WTC11 (cell line): ENCODE data around the gene COL26A1. TPM values are rescaled to one million over a fixed set of nuclear protein-coding genes. Genes with fewer than 3 reads are reported as not detected.

Experiments used
- ATAC-seq: fragments of 200-7000 bp; cut with Tn5 transposase; 2 replicates; pipeline ENCODE4 v1.10.0; 2021; ENCODE audit warnings: mild to moderate bottlenecking, moderate library complexity
- CTCF ChIA-PET: fragments of 300-600 bp; sonication (Branson Sonifier 250); formaldehyde crosslinking; loops from one replicate; lab custom pipeline; 2021; ENCODE audit warnings: antibody characterized with exemption; lab: Charles Lee
- POLR2A ChIA-PET: fragments of 350-600 bp; sonication (Branson Sonifier 250); formaldehyde crosslinking; loops from one replicate; lab custom pipeline; 2021; ENCODE audit warnings: antibody characterized with exemption; lab: Charles Lee
- DNase-seq: peaks from one replicate; pipeline ENCODE4 v3.0.0; 2021; ENCODE audit warnings: low spot score
- H3K27ac Mint-ChIP-seq: 2 replicates; pipeline ENCODE4 v1.8.0; 2021; ENCODE audit warnings: mixed read lengths
- H3K27me3 Mint-ChIP-seq: 2 replicates; pipeline ENCODE4 v1.8.0; 2021; ENCODE audit warnings: low read depth, mild to moderate bottlenecking, moderate library complexity, mixed read lengths
- H3K36me3 Mint-ChIP-seq: 2 replicates; pipeline ENCODE4 v1.8.0; 2021; ENCODE audit warnings: mixed read lengths
- H3K4me1 Mint-ChIP-seq: 2 replicates; pipeline ENCODE4 v1.8.0; 2022; ENCODE audit warnings: mixed read lengths
- H3K4me3 Mint-ChIP-seq: 2 replicates; pipeline ENCODE4 v1.8.0; 2021; ENCODE audit warnings: mild to moderate bottlenecking, moderate library complexity, mixed read lengths
- H3K9me3 Mint-ChIP-seq: 2 replicates; pipeline ENCODE4 v1.8.0; 2021; ENCODE audit warnings: mixed read lengths
- ATF1 ChIP-seq: sonication (generic); formaldehyde crosslinking; IDR thresholded peaks from 2 replicates; pipeline ENCODE4 v1.8.1; 2023; ENCODE audit warnings: mild to moderate bottlenecking, moderate library complexity, missing genetic modification reagents
- CREB1 ChIP-seq: sonication (generic); formaldehyde crosslinking; IDR thresholded peaks from 2 replicates; pipeline ENCODE4 v1.8.0; 2023; ENCODE audit warnings: mild to moderate bottlenecking, missing genetic modification reagents
- ELF4 ChIP-seq: sonication (generic); formaldehyde crosslinking; IDR thresholded peaks from 2 replicates; pipeline ENCODE4 v1.8.1; 2022; ENCODE audit warnings: low read depth, mild to moderate bottlenecking, moderate library complexity, missing genetic modification reagents
- EMX1 ChIP-seq: fragments of 250-450 bp; sonication (Bioruptor Pico); IDR thresholded peaks from 2 replicates; pipeline ENCODE4 v1.8.0; 2021; ENCODE audit warnings: mild to moderate bottlenecking
- ETV6 ChIP-seq: sonication (generic); formaldehyde crosslinking; IDR thresholded peaks from 2 replicates; pipeline ENCODE4 v1.8.1; 2022; ENCODE audit warnings: mild to moderate bottlenecking, missing genetic modification reagents
- IRF2 ChIP-seq: sonication (generic); formaldehyde crosslinking; IDR thresholded peaks from 2 replicates; pipeline ENCODE4 v1.8.0; 2022; ENCODE audit warnings: low read depth, missing genetic modification reagents, borderline replicate concordance
- JUN ChIP-seq: sonication (generic); formaldehyde crosslinking; IDR thresholded peaks from 2 replicates; pipeline ENCODE4 v1.8.0; 2023; ENCODE audit warnings: mild to moderate bottlenecking, missing genetic modification reagents
- KAT7 ChIP-seq: sonication (generic); formaldehyde crosslinking; IDR thresholded peaks from 2 replicates; pipeline ENCODE4 v1.8.1; 2023; ENCODE audit warnings: missing genetic modification reagents, mild to moderate bottlenecking, borderline replicate concordance
- MXD4 ChIP-seq: fragments of 250-450 bp; sonication (Bioruptor Pico); IDR thresholded peaks from 2 replicates; pipeline ENCODE4 v1.8.0; 2021; ENCODE audit warnings: mild to moderate bottlenecking, moderate library complexity, borderline replicate concordance
- NFE2L1 ChIP-seq: sonication (generic); formaldehyde crosslinking; IDR thresholded peaks from 2 replicates; pipeline ENCODE4 v1.8.1; 2023; ENCODE audit warnings: missing genetic modification reagents
- NR2C2 ChIP-seq: sonication (generic); formaldehyde crosslinking; IDR thresholded peaks from 2 replicates; pipeline ENCODE4 v1.8.0; 2022; ENCODE audit warnings: mild to moderate bottlenecking, missing genetic modification reagents
- NR3C1 ChIP-seq: sonication (generic); formaldehyde crosslinking; conservative IDR thresholded peaks from 2 replicates; pipeline ENCODE4 v1.8.1; 2023; ENCODE audit warnings: low read depth, mild to moderate bottlenecking, missing genetic modification reagents
- SMAD4 ChIP-seq: sonication (generic); formaldehyde crosslinking; IDR thresholded peaks from 2 replicates; pipeline ENCODE4 v1.8.0; 2022; ENCODE audit warnings: mild to moderate bottlenecking, missing genetic modification reagents
- TEAD1 ChIP-seq: sonication (generic); formaldehyde crosslinking; IDR thresholded peaks from 2 replicates; pipeline ENCODE4 v1.8.0; 2022; ENCODE audit warnings: mild to moderate bottlenecking, missing genetic modification reagents
- ZBTB21 ChIP-seq: sonication (generic); formaldehyde crosslinking; IDR thresholded peaks from 2 replicates; pipeline ENCODE4 v1.8.1; 2023; ENCODE audit warnings: mild to moderate bottlenecking, missing genetic modification reagents, borderline replicate concordance
- total RNA-seq: library from RNA; stranded (reverse); gene quantifications from 3 replicates; pipeline ENCODE4 v1.2.3, GENCODE V29; 2021
- TF ChIP-seq, protein P1 (sequence below): sonication (generic); formaldehyde crosslinking; conservative IDR thresholded peaks from 2 replicates; pipeline ENCODE4 v1.8.1; 2022; ENCODE audit warnings: mild to moderate bottlenecking, missing genetic modification reagents
- TF ChIP-seq, protein P2 (sequence below): sonication (generic); formaldehyde crosslinking; IDR thresholded peaks from 2 replicates; pipeline ENCODE4 v1.8.0; 2022; ENCODE audit warnings: mild to moderate bottlenecking, missing genetic modification reagents
- TF ChIP-seq, protein P3 (sequence below): sonication (generic); formaldehyde crosslinking; IDR thresholded peaks from 2 replicates; pipeline ENCODE4 v1.8.1; 2023; ENCODE audit warnings: mild to moderate bottlenecking, missing genetic modification reagents, moderate library complexity
- TF ChIP-seq, protein P4 (sequence below): fragments of 250-450 bp; sonication (Bioruptor Pico); IDR thresholded peaks from 2 replicates; pipeline ENCODE4 v1.9.0; 2021; ENCODE audit warnings: moderate library complexity, mild to moderate bottlenecking, inconsistent platforms, borderline replicate concordance
- TF ChIP-seq, protein P5 (sequence below): sonication (generic); formaldehyde crosslinking; IDR thresholded peaks from 2 replicates; pipeline ENCODE4 v1.8.0; 2023; ENCODE audit warnings: mild to moderate bottlenecking, missing genetic modification reagents
- TF ChIP-seq, protein P6 (sequence below): fragments of 250-450 bp; sonication (Bioruptor Pico); IDR thresholded peaks from 2 replicates; pipeline ENCODE4 v1.9.0; 2021; ENCODE audit warnings: mild to moderate bottlenecking

Gene COL26A1
- total RNA-seq, 1 experiment from 2014 or later, result 64.4 TPM

DNA sequence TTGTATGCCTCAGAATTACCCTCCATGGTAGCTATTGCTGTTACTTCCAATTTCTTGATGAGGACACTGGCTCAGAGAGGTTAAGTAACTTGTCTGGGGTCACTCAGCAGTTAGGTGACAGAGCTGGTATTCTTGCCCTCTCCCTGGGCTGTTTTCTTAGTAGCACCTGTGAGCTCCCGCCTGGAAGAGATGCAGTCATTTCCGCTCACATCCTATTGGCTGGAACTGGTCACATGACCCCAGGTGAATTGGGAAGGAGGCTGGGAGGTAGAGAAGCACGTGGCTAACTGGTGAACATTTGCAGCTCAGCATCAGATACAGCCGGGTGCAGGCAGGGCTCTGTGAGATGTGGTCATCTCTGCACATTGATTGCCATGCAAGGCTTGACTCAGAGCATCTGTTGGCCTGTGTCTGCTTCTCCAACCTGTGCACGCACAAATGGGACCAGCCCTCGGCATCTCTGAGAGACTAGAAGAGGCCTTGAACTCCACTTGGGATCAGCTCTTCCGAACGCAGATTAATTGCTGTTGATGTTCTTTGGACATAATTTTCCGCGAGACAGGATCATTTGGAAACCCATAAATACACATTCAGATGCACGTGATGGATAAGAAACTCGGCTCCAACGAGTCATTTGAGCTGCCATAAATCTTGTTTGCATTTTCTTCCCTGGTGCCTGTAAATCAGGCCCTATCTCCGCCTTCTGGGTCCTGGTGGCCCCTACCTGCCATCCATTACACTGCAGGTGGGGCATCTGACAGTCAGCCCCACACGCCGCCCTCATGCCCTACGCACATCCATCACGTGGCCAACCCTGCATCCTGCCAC is 223.6 kb downstream of the COL26A1 start (continued):
- TF ChIP-seq, protein P1, sequence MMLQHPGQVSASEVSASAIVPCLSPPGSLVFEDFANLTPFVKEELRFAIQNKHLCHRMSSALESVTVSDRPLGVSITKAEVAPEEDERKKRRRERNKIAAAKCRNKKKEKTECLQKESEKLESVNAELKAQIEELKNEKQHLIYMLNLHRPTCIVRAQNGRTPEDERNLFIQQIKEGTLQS (CRISPR knock-in tag), result no peak

DNA sequence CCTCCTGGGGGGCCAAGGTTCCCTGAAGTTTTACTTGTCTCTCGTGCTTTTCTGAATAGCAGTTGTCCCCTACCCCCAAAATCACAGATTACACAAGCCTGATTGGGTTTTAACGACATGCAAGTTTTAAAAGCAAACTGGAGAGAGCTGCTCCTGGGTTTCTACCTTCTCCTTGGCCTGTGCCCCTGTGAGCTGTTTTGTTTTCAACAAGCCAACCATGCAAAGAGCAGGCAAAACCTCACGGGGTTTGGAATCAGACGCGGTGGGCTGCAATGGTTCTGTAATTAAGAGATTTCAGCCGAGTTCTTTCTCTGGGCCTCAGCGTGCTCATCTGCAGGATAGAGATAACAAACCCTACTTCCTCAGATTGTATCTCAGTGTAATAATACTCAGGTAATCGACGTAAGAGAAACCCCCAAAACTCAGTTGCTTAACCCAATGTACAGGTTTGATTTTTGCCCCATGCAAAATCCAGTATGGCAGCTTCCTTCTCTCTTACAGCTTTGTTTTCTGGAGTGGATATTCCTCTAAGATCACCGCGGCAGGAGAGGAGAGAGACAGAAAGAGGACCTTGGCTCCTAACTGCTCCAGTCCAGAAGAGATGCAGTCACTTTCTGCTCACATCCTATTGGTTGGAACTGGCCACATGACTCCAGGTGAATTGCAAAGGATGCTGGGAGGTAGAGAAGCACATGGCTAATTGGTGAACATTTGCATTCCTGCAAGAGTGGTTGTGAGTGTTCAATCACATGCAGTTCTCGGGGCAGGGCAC is 224.4 kb downstream of the COL26A1 start:
- peaks cover 2% of the 10 kb centered on the region; the same call in 1 of the 2 replicates for H3K4me1 Mint-ChIP-seq
- H3K36me3 Mint-ChIP-seq, result peaks cover 9% of the 10 kb centered on the region
- H3K27me3 Mint-ChIP-seq, result peaks cover 21% of the 10 kb centered on the region
- peaks cover 12% of the 10 kb centered on the region for H3K9me3 Mint-ChIP-seq
- DNase-seq (no peak), ATAC-seq (no peak)
- ChIA-PET CTCF (interaction anchor here (1.0 to 3.1 kb wide), 4 partner anchors 15 to 44 kb away, joined by 3 to 12 read pairs (median 6); no protein-coding TSS in a partner anchor), POLR2A (no interaction called here)
- TF ChIP-seq, protein P2, sequence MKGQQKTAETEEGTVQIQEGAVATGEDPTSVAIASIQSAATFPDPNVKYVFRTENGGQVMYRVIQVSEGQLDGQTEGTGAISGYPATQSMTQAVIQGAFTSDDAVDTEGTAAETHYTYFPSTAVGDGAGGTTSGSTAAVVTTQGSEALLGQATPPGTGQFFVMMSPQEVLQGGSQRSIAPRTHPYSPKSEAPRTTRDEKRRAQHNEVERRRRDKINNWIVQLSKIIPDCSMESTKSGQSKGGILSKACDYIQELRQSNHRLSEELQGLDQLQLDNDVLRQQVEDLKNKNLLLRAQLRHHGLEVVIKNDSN (CRISPR knock-in tag), result peak; percentile 65
- TF ChIP-seq NFE2L1 (CRISPR knock-in tag), result no peak
- TF ChIP-seq NR2C2, result no peak
- no peak for TF ChIP-seq EMX1
- TF ChIP-seq, protein P3, sequence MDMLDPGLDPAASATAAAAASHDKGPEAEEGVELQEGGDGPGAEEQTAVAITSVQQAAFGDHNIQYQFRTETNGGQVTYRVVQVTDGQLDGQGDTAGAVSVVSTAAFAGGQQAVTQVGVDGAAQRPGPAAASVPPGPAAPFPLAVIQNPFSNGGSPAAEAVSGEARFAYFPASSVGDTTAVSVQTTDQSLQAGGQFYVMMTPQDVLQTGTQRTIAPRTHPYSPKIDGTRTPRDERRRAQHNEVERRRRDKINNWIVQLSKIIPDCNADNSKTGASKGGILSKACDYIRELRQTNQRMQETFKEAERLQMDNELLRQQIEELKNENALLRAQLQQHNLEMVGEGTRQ (CRISPR knock-in tag), result peak; percentile 71
- no peak for TF ChIP-seq ETV6 (CRISPR knock-in tag)
- no peak overlapping the region for H3K4me3 Mint-ChIP-seq
- H3K27ac Mint-ChIP-seq, result no peak overlapping the region

DNA sequence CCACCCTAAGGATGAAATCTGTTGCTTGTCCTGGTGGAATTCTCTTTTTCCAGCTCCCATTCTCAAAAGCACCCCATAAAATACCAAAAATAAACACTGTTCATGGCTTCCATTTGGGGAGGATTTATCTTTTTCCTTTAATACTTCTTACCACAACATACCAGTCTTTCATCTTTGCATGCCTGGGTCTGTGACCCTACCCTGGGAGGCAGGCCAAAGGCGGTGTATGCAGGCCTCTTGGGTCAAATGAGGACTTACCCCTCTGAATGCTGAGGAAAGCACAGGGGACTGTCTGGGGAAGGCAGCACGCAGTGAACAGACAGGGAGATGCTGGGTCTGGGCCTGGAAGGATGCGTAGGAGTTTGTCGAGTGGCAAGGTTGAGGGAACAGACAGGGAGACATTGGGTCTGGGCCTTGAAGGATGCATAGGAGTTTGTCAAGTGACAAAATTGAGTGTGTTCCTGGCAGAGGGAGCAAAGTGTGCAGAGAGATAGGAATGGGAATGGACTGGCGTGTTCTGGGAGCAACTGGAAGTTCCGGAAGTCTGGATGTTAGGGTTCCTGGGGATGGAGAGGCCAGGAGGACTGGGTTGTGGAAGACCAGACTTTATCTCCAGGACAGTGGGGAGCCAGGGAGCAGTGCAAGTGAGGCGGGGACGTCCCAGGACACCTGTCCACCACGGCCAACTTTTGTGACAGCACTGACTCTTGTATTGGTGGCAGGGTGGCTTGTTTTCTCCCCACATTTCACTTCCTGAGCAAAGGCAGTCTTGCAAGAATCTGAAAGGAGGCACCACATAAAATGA is 225.7 kb downstream of the COL26A1 start:
- CTCF ChIA-PET, result interaction anchor here (1.2 kb wide), 1 partner anchor 36 kb away, joined by 3 read pairs; no protein-coding TSS in a partner anchor
- DNase-seq, result no peak
- POLR2A ChIA-PET, result no interaction called here

DNA sequence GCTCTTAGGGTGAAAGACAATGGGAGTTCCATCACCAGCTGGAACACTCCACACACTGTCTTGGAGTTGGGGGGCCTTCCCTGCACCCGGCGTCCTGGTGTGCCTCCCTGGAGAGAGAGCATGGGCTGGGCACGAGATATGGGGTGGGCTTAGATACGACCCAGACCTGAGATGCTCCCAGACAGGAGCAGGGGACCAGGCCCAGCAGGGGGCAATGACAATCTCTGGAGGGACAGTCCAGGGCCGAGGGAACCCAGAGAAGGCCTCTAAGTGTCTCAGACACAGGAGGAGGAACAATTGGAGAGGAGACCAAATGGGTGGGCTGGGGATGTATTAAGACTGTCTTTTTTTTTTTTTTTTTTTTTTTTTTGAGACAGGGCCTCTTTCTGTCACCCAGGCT is 226.4 kb downstream of the COL26A1 start:
- POLR2A ChIA-PET, result no interaction called here
- CTCF ChIA-PET, result no interaction called here
- Mint-ChIP-seq H3K27me3 (peaks cover 16% of the 10 kb centered on the region), H3K9me3 (no peaks in the 10 kb centered on the region), H3K4me3 (no peak overlapping the region), H3K27ac (no peak overlapping the region), H3K36me3 (no peaks in the 10 kb centered on the region), H3K4me1 (no peaks in the 10 kb centered on the region)
- ATAC-seq (no peak), DNase-seq (no peak)
- TF ChIP-seq, protein P4, sequence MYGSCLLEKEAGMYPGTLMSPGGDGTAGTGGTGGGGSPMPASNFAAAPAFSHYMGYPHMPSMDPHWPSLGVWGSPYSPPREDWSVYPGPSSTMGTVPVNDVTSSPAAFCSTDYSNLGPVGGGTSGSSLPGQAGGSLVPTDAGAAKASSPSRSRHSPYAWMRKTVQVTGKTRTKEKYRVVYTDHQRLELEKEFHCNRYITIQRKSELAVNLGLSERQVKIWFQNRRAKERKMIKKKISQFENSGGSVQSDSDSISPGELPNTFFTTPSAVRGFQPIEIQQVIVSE (CRISPR knock-in tag), result no peak
- no peak for TF ChIP-seq SMAD4
- no peak for TF ChIP-seq ZBTB21 (CRISPR knock-in tag)
- TF ChIP-seq ATF1 (CRISPR knock-in tag), result no peak
- TF ChIP-seq JUN (CRISPR knock-in tag), result no peak
- TF ChIP-seq NR3C1 (CRISPR knock-in tag), result no peak
- no peak for TF ChIP-seq ETV6 (CRISPR knock-in tag)
- no peak for TF ChIP-seq TEAD1 (CRISPR knock-in tag)
- TF ChIP-seq, protein P5, sequence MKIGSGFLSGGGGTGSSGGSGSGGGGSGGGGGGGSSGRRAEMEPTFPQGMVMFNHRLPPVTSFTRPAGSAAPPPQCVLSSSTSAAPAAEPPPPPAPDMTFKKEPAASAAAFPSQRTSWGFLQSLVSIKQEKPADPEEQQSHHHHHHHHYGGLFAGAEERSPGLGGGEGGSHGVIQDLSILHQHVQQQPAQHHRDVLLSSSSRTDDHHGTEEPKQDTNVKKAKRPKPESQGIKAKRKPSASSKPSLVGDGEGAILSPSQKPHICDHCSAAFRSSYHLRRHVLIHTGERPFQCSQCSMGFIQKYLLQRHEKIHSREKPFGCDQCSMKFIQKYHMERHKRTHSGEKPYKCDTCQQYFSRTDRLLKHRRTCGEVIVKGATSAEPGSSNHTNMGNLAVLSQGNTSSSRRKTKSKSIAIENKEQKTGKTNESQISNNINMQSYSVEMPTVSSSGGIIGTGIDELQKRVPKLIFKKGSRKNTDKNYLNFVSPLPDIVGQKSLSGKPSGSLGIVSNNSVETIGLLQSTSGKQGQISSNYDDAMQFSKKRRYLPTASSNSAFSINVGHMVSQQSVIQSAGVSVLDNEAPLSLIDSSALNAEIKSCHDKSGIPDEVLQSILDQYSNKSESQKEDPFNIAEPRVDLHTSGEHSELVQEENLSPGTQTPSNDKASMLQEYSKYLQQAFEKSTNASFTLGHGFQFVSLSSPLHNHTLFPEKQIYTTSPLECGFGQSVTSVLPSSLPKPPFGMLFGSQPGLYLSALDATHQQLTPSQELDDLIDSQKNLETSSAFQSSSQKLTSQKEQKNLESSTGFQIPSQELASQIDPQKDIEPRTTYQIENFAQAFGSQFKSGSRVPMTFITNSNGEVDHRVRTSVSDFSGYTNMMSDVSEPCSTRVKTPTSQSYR (CRISPR knock-in tag), result no peak
- TF ChIP-seq, protein P6, sequence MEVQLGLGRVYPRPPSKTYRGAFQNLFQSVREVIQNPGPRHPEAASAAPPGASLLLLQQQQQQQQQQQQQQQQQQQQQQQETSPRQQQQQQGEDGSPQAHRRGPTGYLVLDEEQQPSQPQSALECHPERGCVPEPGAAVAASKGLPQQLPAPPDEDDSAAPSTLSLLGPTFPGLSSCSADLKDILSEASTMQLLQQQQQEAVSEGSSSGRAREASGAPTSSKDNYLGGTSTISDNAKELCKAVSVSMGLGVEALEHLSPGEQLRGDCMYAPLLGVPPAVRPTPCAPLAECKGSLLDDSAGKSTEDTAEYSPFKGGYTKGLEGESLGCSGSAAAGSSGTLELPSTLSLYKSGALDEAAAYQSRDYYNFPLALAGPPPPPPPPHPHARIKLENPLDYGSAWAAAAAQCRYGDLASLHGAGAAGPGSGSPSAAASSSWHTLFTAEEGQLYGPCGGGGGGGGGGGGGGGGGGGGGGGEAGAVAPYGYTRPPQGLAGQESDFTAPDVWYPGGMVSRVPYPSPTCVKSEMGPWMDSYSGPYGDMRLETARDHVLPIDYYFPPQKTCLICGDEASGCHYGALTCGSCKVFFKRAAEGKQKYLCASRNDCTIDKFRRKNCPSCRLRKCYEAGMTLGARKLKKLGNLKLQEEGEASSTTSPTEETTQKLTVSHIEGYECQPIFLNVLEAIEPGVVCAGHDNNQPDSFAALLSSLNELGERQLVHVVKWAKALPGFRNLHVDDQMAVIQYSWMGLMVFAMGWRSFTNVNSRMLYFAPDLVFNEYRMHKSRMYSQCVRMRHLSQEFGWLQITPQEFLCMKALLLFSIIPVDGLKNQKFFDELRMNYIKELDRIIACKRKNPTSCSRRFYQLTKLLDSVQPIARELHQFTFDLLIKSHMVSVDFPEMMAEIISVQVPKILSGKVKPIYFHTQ (CRISPR knock-in tag), result no peak
- no peak for TF ChIP-seq MXD4
- no peak for TF ChIP-seq NR2C2

More for the DNA sequence above, 225.7 kb downstream of the COL26A1 start:
- Mint-ChIP-seq H3K9me3 (peaks cover 5% of the 10 kb centered on the region), H3K36me3 (peaks cover 3% of the 10 kb centered on the region), H3K27ac (no peak overlapping the region)
- no peak for TF ChIP-seq KAT7
- no peak for TF ChIP-seq IRF2
- TF ChIP-seq ELF4, result no peak
- no peak for TF ChIP-seq CREB1 (CRISPR knock-in tag)
- TF ChIP-seq EMX1, result no peak
- TF ChIP-seq, all 79 proteins: peak for 0
- Mint-ChIP-seq H3K4me3 (no peak overlapping the region), H3K4me1 (no peaks in the 10 kb centered on the region), H3K27me3 (peaks cover 19% of the 10 kb centered on the region)
- ATAC-seq, result no peak
